Measurements from ENCODE around the gene DNM1. TPM values are rescaled to one million over a fixed set of nuclear protein-coding genes. Genes with fewer than 3 reads are reported as not detected.

The DNM1 gene
- total and polyA plus RNA-seq, 2 of the 8 experiments (the other 6 are each of a cell fraction or from before 2014, with no cell fraction given) = 34.3 to 62.7 TPM

- TF ChIP-seq CHD7 (IDR thresholded peaks at IDR 0.05; ENCODE audit: insufficient replicate concordance, low read length) = no peak
- no peak for TF ChIP-seq GABPA (IDR thresholded peaks at IDR 0.05; ENCODE audit: borderline replicate concordance, insufficient read depth, low read length)
- no peak for TF ChIP-seq SIRT6 (IDR thresholded peaks at IDR 0.05; ENCODE audit: low read length)
- no peak for TF ChIP-seq TAF7 (optimal IDR thresholded peaks at IDR 0.05; ENCODE audit: borderline replicate concordance, low read depth, low read length)
- TF ChIP-seq TEAD4 (IDR thresholded peaks at IDR 0.05; ENCODE audit: low read depth, low read length) = no peak
- TF ChIP-seq SP1 (IDR thresholded peaks at IDR 0.05; ENCODE audit: low read depth, low read length) = no peak
- TF ChIP-seq KDM1A (IDR thresholded peaks at IDR 0.05; ENCODE audit: borderline replicate concordance, low read length) = no peak
- TF ChIP-seq PHF8 (conservative IDR thresholded peaks at IDR 0.05; ENCODE audit: low read depth, low read length) = no peak
- TF ChIP-seq EZH2 (IDR thresholded peaks at IDR 0.05; ENCODE audit: low read depth, low read length, severe bottlenecking) = no peak
- TF ChIP-seq CEBPB (IDR thresholded peaks at IDR 0.05; ENCODE audit: low read depth, low read length) = no peak
- TF ChIP-seq E2F6 (IDR thresholded peaks at IDR 0.05) = no peak
Measured at GRCh38 chr9:128257907-128258306, 54.7 kb downstream of the DNM1 start (continued).
